ENCODE measurements around the gene SCMH1.

Gene SCMH1

GRCh38 chr1:41025979-41026819, 215.9 kb downstream of the SCMH1 start:
- no peak for DNase-seq (ENCODE audit: low spot score)

DNA sequence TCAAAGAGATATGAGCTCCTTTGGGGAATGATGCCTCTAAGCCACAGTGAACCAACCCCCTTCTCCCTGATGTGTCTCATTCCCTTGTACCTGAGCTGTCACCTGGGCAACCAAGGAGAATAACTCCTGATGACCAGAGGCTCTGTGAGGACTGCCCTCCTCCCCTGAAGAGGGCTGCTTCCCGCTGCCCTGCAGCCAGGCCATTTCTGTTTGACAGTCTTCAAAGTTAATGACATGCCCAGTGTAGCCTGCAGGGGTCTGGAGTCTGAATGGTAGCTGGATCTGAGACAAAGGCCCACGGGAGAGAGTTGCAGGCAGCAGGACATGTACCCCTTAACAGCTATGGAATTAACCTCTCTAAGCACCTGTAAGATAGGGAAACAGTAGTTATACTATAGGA, 217.2 kb downstream of the SCMH1 start:
- DNase-seq (ENCODE audit: low spot score) = no peak

- DNase-seq (ENCODE audit: low spot score) = no peak
Observed at GRCh38 chr1:41023279-41023990, 218.7 kb downstream of the SCMH1 start.

GRCh38 chr1:41022424-41022823, 219.7 kb downstream of the SCMH1 start:
- DNase-seq (ENCODE audit: low spot score) = no peak

GRCh38 chr1:41021526-41022308, 220.4 kb downstream of the SCMH1 start, which contains the start of gene SLFNL1:
TSS of gene SLFNL1 (minus strand) at chr1:41021725. CDS start at chr1:41020660, 1,065 bp downstream.
- peak; percentile 48 for DNase-seq (ENCODE audit: low spot score)

GRCh38 chr1:41020654-41021053, 221.5 kb downstream of the SCMH1 start:
- DNase-seq (ENCODE audit: low spot score) = no peak

GRCh38 chr1:41020109-41020576, 222.0 kb downstream of the SCMH1 start:
- no peak for DNase-seq (ENCODE audit: low spot score)

GRCh38 chr1:41019353-41019745, 222.8 kb downstream of the SCMH1 start:
- DNase-seq (ENCODE audit: low spot score) = no peak

GRCh38 chr1:41018018-41018410, 224.1 kb downstream of the SCMH1 start:
- DNase-seq (ENCODE audit: low spot score) = no peak

GRCh38 chr1:41017141-41018017, 224.7 kb downstream of the SCMH1 start:
- DNase-seq (ENCODE audit: low spot score) = no peak

DNA sequence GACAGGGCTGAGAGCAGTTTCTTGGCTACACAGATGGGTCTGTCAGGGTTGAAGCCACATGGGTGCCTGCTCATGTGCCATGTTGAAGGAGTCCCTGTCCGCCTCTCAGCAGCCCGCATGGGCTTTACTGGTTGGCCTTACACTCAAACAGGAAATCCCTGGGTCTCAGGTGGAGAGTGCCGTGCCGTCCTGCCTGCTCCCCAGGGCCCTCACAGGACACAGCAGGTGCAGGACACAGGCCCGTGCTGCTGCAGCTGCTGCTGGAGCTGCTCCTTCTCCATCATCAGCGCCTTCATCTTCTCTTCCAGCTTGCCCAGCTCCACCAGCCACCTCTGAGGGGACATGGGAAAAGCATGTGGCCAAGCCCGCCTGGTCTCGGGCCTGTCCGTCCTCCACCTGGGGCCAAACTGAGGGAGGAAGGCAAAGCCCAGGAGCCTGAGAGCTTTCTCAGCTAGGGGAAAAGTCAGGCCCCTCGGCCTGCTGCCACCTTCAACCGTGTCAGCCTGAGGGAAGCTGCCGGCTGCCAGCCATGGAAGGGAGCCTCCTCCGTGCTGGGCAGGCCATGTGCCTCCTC, 226.1 kb downstream of the SCMH1 start:
- DNase-seq (ENCODE audit: low spot score) = peak; percentile 37

GRCh38 chr1:41015281-41015896, 226.7 kb downstream of the SCMH1 start:
- DNase-seq (ENCODE audit: low spot score) = no peak

- DNase-seq (ENCODE audit: low spot score) = no peak
Observed at GRCh38 chr1:41014871-41015270, 227.2 kb downstream of the SCMH1 start.

DNA sequence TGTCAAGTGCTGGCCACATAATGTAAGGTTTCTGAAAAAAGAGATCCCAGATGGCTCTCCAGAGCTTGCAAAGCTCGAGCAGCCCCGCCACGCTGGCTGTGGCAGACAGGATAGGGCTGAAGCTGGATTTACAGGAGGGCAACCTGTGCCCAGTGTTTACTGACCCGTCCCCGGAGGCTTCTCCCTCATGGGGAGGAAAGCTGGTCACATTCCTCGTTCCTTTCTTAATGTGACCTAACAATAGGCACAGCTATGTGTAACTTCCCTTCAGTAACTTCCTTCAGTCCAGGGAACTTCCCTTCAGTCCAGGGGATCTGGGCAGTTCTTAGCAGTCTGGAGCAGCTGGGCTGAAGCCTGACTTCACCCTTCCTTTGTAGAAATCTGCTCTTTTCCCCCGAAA, 228.3 kb downstream of the SCMH1 start:
- no peak for DNase-seq (ENCODE audit: low spot score)

GRCh38 chr1:41013024-41013423, 229.1 kb downstream of the SCMH1 start:
- DNase-seq (ENCODE audit: low spot score) = no peak

GRCh38 chr1:41010345-41010744, 231.8 kb downstream of the SCMH1 start:
- DNase-seq (ENCODE audit: low spot score) = no peak

- DNase-seq (ENCODE audit: low spot score) = no peak
Observed at GRCh38 chr1:41009466-41009865, 232.6 kb downstream of the SCMH1 start.

DNA sequence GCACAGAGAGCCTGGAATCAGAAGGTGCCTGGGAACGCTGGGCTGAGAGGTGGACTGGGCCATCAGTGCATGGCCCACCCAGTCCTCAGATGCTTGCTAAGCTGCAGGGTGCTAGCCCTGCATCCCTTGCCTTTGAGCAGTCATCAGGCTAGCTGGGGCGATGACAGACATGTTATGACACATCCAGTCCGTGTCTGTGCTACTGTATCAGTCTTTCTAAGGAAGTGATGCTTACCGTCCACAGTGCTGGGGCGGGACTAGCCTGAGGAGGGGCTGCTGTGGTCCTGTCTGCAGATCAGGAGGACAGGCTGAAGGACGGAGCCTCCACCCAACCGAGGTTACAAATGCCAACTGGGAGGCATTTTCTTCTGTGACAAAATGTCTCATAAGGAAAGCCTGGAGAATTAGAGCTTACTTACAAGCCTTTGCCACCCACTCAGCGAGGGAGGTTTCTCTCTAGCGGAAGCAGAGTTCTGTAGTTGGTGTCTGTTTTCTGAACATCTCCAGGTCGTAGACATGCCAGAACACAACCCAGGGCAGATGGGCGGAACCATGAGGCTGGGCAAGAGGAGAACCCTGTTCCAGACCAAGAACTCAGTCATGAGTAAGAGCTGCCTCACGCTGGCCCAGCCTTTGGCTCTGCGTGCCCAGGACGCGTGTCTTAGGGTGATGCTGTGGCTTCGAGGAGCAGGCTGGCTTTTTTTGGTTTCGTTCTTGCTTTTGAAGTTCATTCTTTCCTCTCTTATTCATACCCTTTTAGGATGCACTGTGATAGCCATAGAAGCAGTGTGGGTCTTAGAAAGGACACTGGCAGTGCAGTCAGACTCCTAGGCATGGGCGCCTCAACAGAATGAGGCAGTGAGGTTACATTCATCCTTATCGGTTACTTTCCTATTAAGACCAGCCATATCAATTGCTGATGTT, 234.9 kb downstream of the SCMH1 start:
- DNase-seq (ENCODE audit: low spot score) = no peak

DNA sequence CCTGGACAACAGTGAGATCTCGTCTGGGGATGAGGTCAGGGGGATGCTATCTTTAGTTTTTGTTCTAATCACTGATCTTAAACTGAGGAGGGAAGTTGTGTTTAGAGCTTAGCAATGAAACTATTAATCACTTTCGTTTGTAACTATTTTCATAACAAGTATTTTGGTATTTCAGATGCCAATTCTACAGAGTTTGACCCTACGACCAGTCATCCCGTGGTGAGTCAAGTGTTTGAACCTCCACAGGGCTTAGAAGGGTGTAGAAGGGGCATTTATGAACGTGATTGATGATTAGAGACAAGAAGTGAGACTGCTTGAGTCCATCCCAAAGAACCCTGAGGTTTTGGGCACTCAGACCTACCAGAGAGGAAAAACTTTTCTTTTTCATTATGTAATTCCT, 236.2 kb downstream of the SCMH1 start:
- no peak for DNase-seq (ENCODE audit: low spot score)
